IMR-90 (cell line): ENCODE data around the gene COLEC12. TPM values are rescaled to one million over a fixed set of nuclear protein-coding genes. Genes with fewer than 3 reads are reported as not detected.

ENCODE experiments used
- ATAC-seq: fragments of 200-7000 bp; cut with Tn5 transposase; 2 replicates; pipeline ENCODE4 v1.9.1; 2020; ENCODE audit warnings: low read depth, mild to moderate bottlenecking, moderate library complexity
- BruUV-seq: library from RNA; stranded (reverse); fragments of 400-500 nt; replicated peaks from 2 replicates; lab custom pipeline; 2021; lab: Mats Ljungman, UMichigan
- CTCF ChIA-PET: fragments of 300-600 bp; formaldehyde crosslinking; extraction: SDS; loops from one replicate; lab custom pipeline; 2021; ENCODE audit warnings: antibody characterized with exemption; lab: Yijun Ruan, JAX
- POLR2A ChIA-PET: fragments of 300-600 bp; sonication (Branson Sonifier 250); formaldehyde crosslinking; loops from one replicate; lab custom pipeline; 2022; ENCODE audit warnings: antibody characterized with exemption; ENCODE audit not compliant: unreplicated experiment; lab: Charles Lee
- DNase-seq: peaks from one replicate; pipeline ENCODE4 v3.0.0; 2013
- H2AFZ ChIP-seq: replicated peaks from 2 replicates; pipeline ENCODE3; 2013; ENCODE audit warnings: low read length, mild to moderate bottlenecking; ENCODE audit not compliant: poor library complexity
- H2AK5ac ChIP-seq: 2 replicates; pipeline ENCODE4 v1.6.1; 2013; ENCODE audit warnings: low read depth, low read length, inconsistent platforms
- H2AK9ac ChIP-seq: replicated peaks from 2 replicates; pipeline ENCODE3; 2013; ENCODE audit warnings: mild to moderate bottlenecking, low read depth, low read length, moderate library complexity; ENCODE audit not compliant: poor library complexity
- H2BK120ac ChIP-seq: 2 replicates; pipeline ENCODE4 v1.6.1; 2013; ENCODE audit warnings: low read depth, low read length, inconsistent platforms
- H2BK15ac ChIP-seq: 3 replicates; pipeline ENCODE4 v1.6.1; 2013; ENCODE audit warnings: low read depth, low read length, inconsistent platforms
- H2BK20ac ChIP-seq: 2 replicates; pipeline ENCODE4 v1.6.1; 2013; ENCODE audit warnings: low read depth, mild to moderate bottlenecking, inconsistent platforms, low read length, moderate library complexity
- H2BK5ac ChIP-seq: 2 replicates; pipeline ENCODE4 v1.6.1; 2013; ENCODE audit warnings: mild to moderate bottlenecking, low read depth, low read length, inconsistent platforms; ENCODE audit not compliant: poor library complexity, severe bottlenecking
- H3K14ac ChIP-seq: replicated peaks from 2 replicates; pipeline ENCODE4 v1.6.1; 2013; ENCODE audit warnings: low read depth, low read length, inconsistent platforms
- H3K18ac ChIP-seq: 2 replicates; pipeline ENCODE4 v1.6.1; 2013; ENCODE audit warnings: low read depth, low read length, control low read depth
- H3K23ac ChIP-seq: 2 replicates; pipeline ENCODE4 v1.6.1; 2013; ENCODE audit warnings: low read depth, low read length, inconsistent platforms
- H3K27ac ChIP-seq: 2 replicates; pipeline ENCODE4 v1.5.1; 2013; ENCODE audit warnings: mild to moderate bottlenecking, control low read depth, low read length; ENCODE audit not compliant: insufficient read depth
- H3K27me3 ChIP-seq: 2 replicates; pipeline ENCODE4 v1.6.1; 2013; ENCODE audit warnings: low read length; ENCODE audit not compliant: control insufficient read depth, insufficient read depth
- H3K36me3 ChIP-seq: 2 replicates; pipeline ENCODE4 v1.6.1; 2013; ENCODE audit warnings: low read length, mixed read lengths; ENCODE audit not compliant: control insufficient read depth, insufficient read depth
- H3K4ac ChIP-seq: 2 replicates; pipeline ENCODE4 v1.6.1; 2013; ENCODE audit warnings: low read depth, low read length, inconsistent platforms
- H3K4me1 ChIP-seq: 2 replicates; pipeline ENCODE4 v1.6.1; 2013; ENCODE audit warnings: low read length, mixed read lengths; ENCODE audit not compliant: control insufficient read depth, insufficient read depth
- H3K4me2 ChIP-seq: 2 replicates; pipeline ENCODE4 v1.6.1; 2013; ENCODE audit warnings: low read depth, mild to moderate bottlenecking, control low read depth, low read length, moderate library complexity
- H3K4me3 ChIP-seq: 2 replicates; pipeline ENCODE4 v1.5.1; 2013; ENCODE audit warnings: low read depth, mild to moderate bottlenecking, control low read depth, low read length, moderate library complexity; ENCODE audit not compliant: insufficient read depth
- H3K56ac ChIP-seq: 2 replicates; pipeline ENCODE4 v1.6.1; 2013; ENCODE audit warnings: low read length, inconsistent platforms; ENCODE audit not compliant: insufficient read depth; ENCODE audit errors: extremely low read depth
- H3K79me1 ChIP-seq, 2 experiments: 2 replicates each; pipeline ENCODE4 v1.6.1; 2013; ENCODE audit warnings: low read length in 2 of 2, inconsistent platforms in 1 of 2, low read depth in 1 of 2
- H3K9ac ChIP-seq: 2 replicates; pipeline ENCODE4 v1.6.1; 2013; ENCODE audit warnings: low read depth, low read length, control low read depth
- H3K9me1 ChIP-seq: 2 replicates; pipeline ENCODE4 v1.6.1; 2013; ENCODE audit warnings: low read length, inconsistent platforms; ENCODE audit not compliant: insufficient read depth
- H3K9me3 ChIP-seq: 2 replicates; pipeline ENCODE4 v1.6.1; 2013; ENCODE audit warnings: low read length; ENCODE audit not compliant: control insufficient read depth, insufficient read depth
- H4K20me1 ChIP-seq: 2 replicates; pipeline ENCODE4 v1.6.1; 2013; ENCODE audit warnings: low read length, inconsistent platforms; ENCODE audit not compliant: insufficient read depth
- H4K5ac ChIP-seq: 2 replicates; pipeline ENCODE4 v1.6.1; 2013; ENCODE audit warnings: mild to moderate bottlenecking, low read depth, low read length, control low read depth
- H4K8ac ChIP-seq, 2 experiments: 2 replicates each; pipeline ENCODE4 v1.6.1; 2013; ENCODE audit warnings: low read depth in 2 of 2, low read length in 2 of 2, control low read depth in 1 of 2, inconsistent platforms in 1 of 2
- H4K91ac ChIP-seq: 2 replicates; pipeline ENCODE4 v1.6.1; 2013; ENCODE audit warnings: low read depth, low read length, inconsistent platforms; ENCODE audit not compliant: insufficient read depth
- MAZ ChIP-seq: IDR thresholded peaks from 2 replicates; pipeline ENCODE4 v1.6.1; 2012; ENCODE audit warnings: low read depth, mild to moderate bottlenecking, low read length, improper control_type of control experiment, moderate library complexity, borderline replicate concordance
- MXI1 ChIP-seq: IDR thresholded peaks from 2 replicates; pipeline ENCODE4 v1.6.1; 2012; ENCODE audit warnings: low read depth, mild to moderate bottlenecking, low read length, moderate library complexity, borderline replicate concordance
- NFE2L2 ChIP-seq: fragments of 150-350 bp; IDR thresholded peaks from 2 replicates; pipeline ENCODE4 v1.6.1; 2016; ENCODE audit warnings: low read depth, mild to moderate bottlenecking, low read length
- WGBS, 2 experiments: methylation state at CpG; one replicate each; pipeline versions ENCODE4 v1.1.5 to v1.1.7; 2013; ENCODE audit warnings: missing lambda C conversion rate in 2 of 2; ENCODE audit not compliant: insufficient read length in 1 of 2; ENCODE audit errors: extremely low coverage in 2 of 2; 5-methylcytosine and 5-hydroxymethylcytosine counted together
- dilution Hi-C: fragments of 300-500 bp; cut with HindIII; formaldehyde crosslinking; loops from one replicate; pipeline ENCODE4 v1.14.3; 2018; ENCODE audit warnings: low sequenced_read_pairs; ENCODE audit not compliant: unreplicated experiment
- in situ Hi-C: fragments of 300-500 bp; cut with MboI; formaldehyde crosslinking; loops from 3 replicates; pipeline ENCODE4 v1.14.3; 2019; ENCODE audit warnings: low sequenced_read_pairs, inconsistent platforms, mixed read lengths
- intact Hi-C: fragments of 100-400 bp; cut with micrococcal nuclease; formaldehyde crosslinking; loops from 2 replicates; pipeline ENCODE4 v1.10.0; 2022
- polyA plus RNA-seq, 3 experiments: library from polyadenylated mRNA; depleted of rRNA; stranded (reverse); fragments of >200 nt; gene quantifications; 2 replicates each; pipeline ENCODE4 v1.2.3, GENCODE V29; 2012; ENCODE audit warnings: low replicate concordance in 1 of 3
- total RNA-seq: library from RNA; depleted of rRNA; stranded (reverse); fragments of >200 nt; gene quantifications from 2 replicates; pipeline ENCODE4 v1.2.3, GENCODE V29; 2012

Gene COLEC12
- total and polyA plus RNA-seq, 2 of the 4 experiments (the other 2 are of a cell fraction) = 1.0 to 2.3 TPM

DNA sequence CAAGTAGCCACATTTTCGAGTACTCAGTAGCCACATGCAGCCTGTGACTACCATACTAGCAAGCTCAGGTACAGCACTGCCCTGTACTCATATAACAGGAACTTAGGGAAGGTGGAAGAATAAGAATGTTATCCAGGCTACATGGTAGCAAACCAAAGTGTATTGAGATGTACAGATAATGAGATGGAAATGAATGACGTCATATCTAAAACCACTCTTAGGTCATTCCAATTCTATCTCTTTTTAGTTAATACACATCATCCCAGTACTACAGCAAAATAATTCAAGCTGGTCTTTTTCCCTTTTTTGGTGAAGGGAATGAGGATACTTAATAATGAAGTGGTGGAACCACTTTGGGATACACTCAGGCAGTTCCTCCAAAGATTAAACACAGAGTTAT, 38.7 kb downstream of the COLEC12 start:
- no peak overlapping the region for H2BK5ac ChIP-seq
- no peak overlapping the region for H2AK9ac ChIP-seq
- DNase-seq (no peak), ATAC-seq (no peak)
- no peak overlapping the region for H3K27ac ChIP-seq
- no TSS peak for BruUV-seq
- H3K27me3 ChIP-seq = peaks cover 4% of the 10 kb centered on the region; the same call in 1 of the 2 replicates
- H3K79me1 ChIP-seq = no peaks in the 10 kb centered on the region
- no peak overlapping the region for H4K91ac ChIP-seq
- intact Hi-C loops = no loop called here
- H3K18ac ChIP-seq = no peak overlapping the region
- no peak overlapping the region for H2BK15ac ChIP-seq
- H4K20me1 ChIP-seq = no peaks in the 10 kb centered on the region
- TF ChIP-seq MXI1 (no peak), MAZ (no peak), NFE2L2 (no peak)
- no peak overlapping the region for H2BK120ac ChIP-seq
- H3K9me3 ChIP-seq = no peaks in the 10 kb centered on the region
- H4K8ac ChIP-seq = no peak overlapping the region
- H3K36me3 ChIP-seq = no peaks in the 10 kb centered on the region
- H3K9ac ChIP-seq = no peak overlapping the region
- no peak overlapping the region for H3K14ac ChIP-seq
- WGBS, 2 experiments = no CpG with 5 or more reads among the region's 2 CpGs
- CTCF ChIA-PET = interaction anchor here (0.9 kb wide), 1 partner anchor 10 kb away, joined by 4 read pairs; no protein-coding TSS in a partner anchor
- no peak overlapping the region for H4K5ac ChIP-seq
- no peak overlapping the region for H3K56ac ChIP-seq
- no peak overlapping the region for H3K4ac ChIP-seq
- no peak overlapping the region for H2AFZ ChIP-seq
- in situ Hi-C loops = no loop called here
- dilution Hi-C loops = no loop called here
- no peak overlapping the region for H3K4me2 ChIP-seq
- H2AK5ac ChIP-seq = no peak overlapping the region
- H3K4me3 ChIP-seq = no peak overlapping the region
- H3K4me1 ChIP-seq = peaks cover 13% of the 10 kb centered on the region
- 0 out of 2 replicates have a peak, but pooled peaks cover 3% of the 10 kb centered on the region for H3K9me1 ChIP-seq
- POLR2A ChIA-PET = no interaction called here
- H3K23ac ChIP-seq = no peak overlapping the region
- no peak overlapping the region for H2BK20ac ChIP-seq
